ENCODE data around the gene SH3PXD2A. TPM values are rescaled to one million over a fixed set of nuclear protein-coding genes. Genes with fewer than 3 reads are reported as not detected.

Gene SH3PXD2A
- total and polyA plus RNA-seq, 3 donors from 2014 or later, result 10.8 to 12.1 (median 12.0) TPM

DNA sequence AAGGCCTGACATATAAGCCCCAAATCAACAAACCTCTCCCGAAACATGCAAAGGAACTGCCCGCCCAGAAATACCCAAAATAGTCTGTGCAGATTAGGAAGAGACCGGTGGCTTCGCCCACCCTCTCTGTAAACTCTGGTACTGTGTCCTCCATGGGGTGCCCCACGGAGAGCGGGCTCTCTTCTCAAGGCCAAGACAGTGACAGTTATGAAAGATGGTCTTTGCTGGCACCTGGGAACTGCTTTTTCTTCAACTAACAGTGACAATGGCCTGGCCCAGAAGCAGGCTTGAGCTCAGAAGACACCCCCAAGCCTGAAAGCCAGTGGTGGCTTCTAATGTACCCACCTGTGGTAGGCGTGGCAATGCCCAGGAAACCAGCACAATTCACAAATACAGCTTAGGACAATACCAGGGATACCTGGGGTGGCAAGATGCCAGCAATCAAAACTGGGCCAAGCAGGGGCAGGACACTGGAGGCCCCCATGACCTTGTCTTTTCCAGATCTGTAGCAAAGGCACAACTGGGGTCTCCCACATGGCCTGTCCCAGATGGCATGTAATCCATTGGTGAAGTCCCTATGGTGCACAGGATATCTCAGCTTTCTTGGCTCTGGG is 254.3 kb downstream of the SH3PXD2A start:
- no peaks in the 10 kb centered on the region for H3K27me3 ChIP-seq
- no peaks in the 10 kb centered on the region for H3K36me3 ChIP-seq (ENCODE audit: low read depth, missing control alignments)
- H3K9me3 ChIP-seq, result no peaks in the 10 kb centered on the region
- peaks cover 3% of the 10 kb centered on the region for H3K4me1 ChIP-seq
- intact Hi-C loops (cut with DNase I; ENCODE audit: low total_unique reads), result loop anchor here (5.0 kb wide), 1 partner anchor 76 kb away; no protein-coding TSS in a partner anchor
- H3K4me3 ChIP-seq, result no peak overlapping the region
- no peak for DNase-seq
- 56 to 65% methylated on average over 7 of the region's 7 CpGs for WGBS, 2 donors
- TF ChIP-seq, protein P1, sequence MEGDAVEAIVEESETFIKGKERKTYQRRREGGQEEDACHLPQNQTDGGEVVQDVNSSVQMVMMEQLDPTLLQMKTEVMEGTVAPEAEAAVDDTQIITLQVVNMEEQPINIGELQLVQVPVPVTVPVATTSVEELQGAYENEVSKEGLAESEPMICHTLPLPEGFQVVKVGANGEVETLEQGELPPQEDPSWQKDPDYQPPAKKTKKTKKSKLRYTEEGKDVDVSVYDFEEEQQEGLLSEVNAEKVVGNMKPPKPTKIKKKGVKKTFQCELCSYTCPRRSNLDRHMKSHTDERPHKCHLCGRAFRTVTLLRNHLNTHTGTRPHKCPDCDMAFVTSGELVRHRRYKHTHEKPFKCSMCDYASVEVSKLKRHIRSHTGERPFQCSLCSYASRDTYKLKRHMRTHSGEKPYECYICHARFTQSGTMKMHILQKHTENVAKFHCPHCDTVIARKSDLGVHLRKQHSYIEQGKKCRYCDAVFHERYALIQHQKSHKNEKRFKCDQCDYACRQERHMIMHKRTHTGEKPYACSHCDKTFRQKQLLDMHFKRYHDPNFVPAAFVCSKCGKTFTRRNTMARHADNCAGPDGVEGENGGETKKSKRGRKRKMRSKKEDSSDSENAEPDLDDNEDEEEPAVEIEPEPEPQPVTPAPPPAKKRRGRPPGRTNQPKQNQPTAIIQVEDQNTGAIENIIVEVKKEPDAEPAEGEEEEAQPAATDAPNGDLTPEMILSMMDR (IDR thresholded peaks at IDR 0.05), result no peak
- no peak for TF ChIP-seq POLR2A (IDR thresholded peaks at IDR 0.05)
- H3K27ac ChIP-seq, result peak overlapping the region in 1 of 2 donors; percentile 55

DNA sequence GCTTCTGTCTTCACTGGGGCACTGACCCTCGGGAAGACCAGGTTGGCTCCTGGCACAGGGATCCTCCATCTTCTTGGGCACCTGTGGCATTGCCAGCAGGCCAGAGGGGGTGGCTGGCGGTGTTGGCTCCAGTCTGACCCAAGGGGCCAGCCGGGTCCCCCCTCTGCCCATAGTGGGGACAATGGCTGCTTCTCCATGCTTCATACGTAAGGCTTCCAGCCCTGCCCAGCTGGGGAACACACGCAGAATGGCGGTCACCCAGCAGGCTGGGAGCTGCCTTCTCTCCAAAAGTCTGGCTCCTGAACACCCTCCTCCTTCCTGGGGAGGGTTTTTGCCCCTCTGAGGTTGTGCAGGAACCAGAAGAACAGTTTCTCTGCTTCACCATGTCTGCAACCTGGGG is 255.1 kb downstream of the SH3PXD2A start:
- Histone ChIP-seq H3K4me1 (peaks cover 3% of the 10 kb centered on the region), H3K4me3 (no peak overlapping the region), H3K27ac (peak overlapping the region; percentile 32 to 55), H3K9me3 (no peaks in the 10 kb centered on the region), H3K36me3 (ENCODE audit: low read depth, missing control alignments) (no peaks in the 10 kb centered on the region), H3K27me3 (no peaks in the 10 kb centered on the region)
- intact Hi-C loops (cut with DNase I; ENCODE audit: low total_unique reads), result loop anchor here (5.0 kb wide), 1 partner anchor 77 kb away; no protein-coding TSS in a partner anchor
- TF ChIP-seq POLR2A (IDR thresholded peaks at IDR 0.05), result no peak
- TF ChIP-seq, protein P1 (IDR thresholded peaks at IDR 0.05), result no peak
- 82 to 89% methylated on average over 4 to 6 of the region's 6 CpGs for WGBS, 2 donors
- no peak for DNase-seq

DNA sequence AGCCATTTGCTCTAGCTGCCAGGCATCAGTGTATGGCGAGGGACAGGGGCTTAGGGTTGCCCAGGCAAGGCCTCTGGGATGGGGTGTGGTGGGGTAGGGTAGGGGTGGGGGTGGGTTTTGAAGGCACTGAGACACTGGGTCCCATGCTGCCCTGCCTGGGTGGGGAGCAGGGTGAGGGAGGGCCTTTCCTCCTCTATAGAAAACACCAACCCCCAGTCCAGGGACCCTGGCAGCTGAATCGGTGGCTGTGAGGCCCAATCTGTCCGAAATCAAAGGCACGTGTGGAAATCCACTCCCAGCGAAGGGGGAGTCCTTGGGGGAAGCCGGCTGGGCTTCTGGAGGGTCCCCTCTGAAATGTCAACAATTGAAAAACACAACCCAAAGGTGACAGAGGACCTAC is 255.5 kb downstream of the SH3PXD2A start:
- TF ChIP-seq, protein P1 (IDR thresholded peaks at IDR 0.05), result no peak
- TF ChIP-seq POLR2A (IDR thresholded peaks at IDR 0.05), result no peak
- Histone ChIP-seq H3K4me3 (no peak overlapping the region), H3K27ac (peak overlapping the region; percentile 32 to 55), H3K4me1 (peaks cover 3% of the 10 kb centered on the region), H3K27me3 (no peaks in the 10 kb centered on the region), H3K9me3 (no peaks in the 10 kb centered on the region), H3K36me3 (ENCODE audit: low read depth, missing control alignments) (no peaks in the 10 kb centered on the region)
- intact Hi-C loops (cut with DNase I; ENCODE audit: low total_unique reads), result loop anchor here (5.0 kb wide), 1 partner anchor 77 kb away; no protein-coding TSS in a partner anchor
- no peak for DNase-seq
- WGBS, 2 donors, result 69 to 73% methylated on average over 2 to 6 of the region's 6 CpGs

DNA sequence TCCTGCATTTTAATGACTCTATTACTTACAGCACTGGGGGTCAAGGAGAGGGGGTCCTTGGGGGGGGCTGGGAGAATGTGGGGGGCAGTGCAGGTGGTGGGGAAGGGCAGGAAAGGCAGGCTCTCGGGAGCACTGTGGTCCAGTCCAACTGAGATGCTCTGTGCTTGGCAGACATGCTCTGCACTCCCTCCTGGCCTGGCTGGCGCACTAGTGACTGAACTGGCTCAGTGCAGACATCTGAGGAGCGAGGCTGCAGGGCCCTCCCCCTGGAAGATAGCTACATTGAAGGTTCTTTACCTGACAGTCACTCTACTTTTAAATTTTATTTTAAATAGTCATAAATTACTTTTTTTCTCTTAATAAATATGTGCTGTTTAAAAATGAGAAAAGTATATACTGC is 256.2 kb downstream of the SH3PXD2A start:
- Histone ChIP-seq H3K36me3 (ENCODE audit: low read depth, missing control alignments) (no peaks in the 10 kb centered on the region), H3K27ac (no peak overlapping the region), H3K27me3 (no peaks in the 10 kb centered on the region), H3K4me3 (no peak overlapping the region), H3K9me3 (no peaks in the 10 kb centered on the region), H3K4me1 (peaks cover 3% of the 10 kb centered on the region)
- WGBS, 2 donors, result 45 to 55% methylated on average over 3 of the region's 3 CpGs
- intact Hi-C loops (cut with DNase I; ENCODE audit: low total_unique reads), result no loop called here
- TF ChIP-seq, protein P1 (IDR thresholded peaks at IDR 0.05), result no peak
- no peak for TF ChIP-seq POLR2A (IDR thresholded peaks at IDR 0.05)
- DNase-seq, result no peak

DNA sequence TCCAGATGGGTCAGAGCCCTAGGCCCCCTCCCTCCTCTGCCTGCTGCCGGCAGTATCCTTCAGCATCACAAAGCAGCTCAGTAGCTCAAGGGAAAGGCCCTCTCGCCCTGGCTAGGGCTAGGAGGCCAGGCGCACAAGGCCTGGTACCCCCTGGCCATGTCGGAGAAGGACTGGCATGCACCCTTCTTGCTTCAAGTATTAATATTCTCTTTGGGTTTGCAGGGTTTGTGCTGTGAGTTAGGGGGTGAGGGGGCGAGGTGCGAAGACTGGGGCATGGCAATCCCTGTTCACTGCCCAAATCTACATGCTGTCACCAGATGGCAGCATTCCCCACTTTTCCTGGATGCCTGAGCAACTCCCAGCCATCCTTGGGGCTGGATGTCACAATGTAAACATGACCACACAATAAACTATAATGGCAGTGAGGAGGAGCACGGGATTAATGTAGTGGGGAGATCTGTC is 256.7 kb downstream of the SH3PXD2A start:
- 46 to 63% methylated on average over 7 of the region's 7 CpGs for WGBS, 2 donors
- no peaks in the 10 kb centered on the region for H3K9me3 ChIP-seq

More for the DNA sequence above, 256.7 kb downstream of the SH3PXD2A start:
- Histone ChIP-seq H3K36me3 (ENCODE audit: low read depth, missing control alignments) (no peaks in the 10 kb centered on the region), H3K4me3 (no peak overlapping the region), H3K27me3 (no peaks in the 10 kb centered on the region), H3K4me1 (peaks cover 3% of the 10 kb centered on the region), H3K27ac (no peak overlapping the region)
- intact Hi-C loops (cut with DNase I; ENCODE audit: low total_unique reads), result no loop called here
- TF ChIP-seq, protein P1 (IDR thresholded peaks at IDR 0.05), result peak; percentile 69 to 75 (median 75)
- TF ChIP-seq POLR2A (IDR thresholded peaks at IDR 0.05), result no peak
- peak; percentile 74 for DNase-seq
